DND-41 (cell line): ENCODE results near the gene VAMP7.

ENCODE experiments used
- CTCF ChIP-seq: IDR thresholded peaks from 2 replicates; pipeline ENCODE4 v1.5.1; 2012; ENCODE audit warnings: borderline replicate concordance, low read length, moderate library complexity, mild to moderate bottlenecking; ENCODE audit not compliant: poor library complexity, severe bottlenecking; ENCODE audit errors: extremely low read depth
- EZH2 ChIP-seq: IDR thresholded peaks from 3 replicates; pipeline ENCODE4 v1.6.1; 2012; ENCODE audit warnings: borderline replicate concordance, low read depth, mild to moderate bottlenecking, moderate library complexity, low read length, inconsistent platforms; ENCODE audit not compliant: severe bottlenecking

GRCh38 chrX:155873188-155873587, 8.0 kb upstream of the VAMP7 start:
- no peak for TF ChIP-seq CTCF
- no peak for TF ChIP-seq EZH2
